Central memory CD8-positive, alpha-beta T cell (primary cell): ENCODE measurements around the gene ZNF93.
"Not testable (repeated sequence)": the region's sequence is repeated elsewhere in the genome, so short reads cannot be mapped to it uniquely, and the experiment has no call there.

Source experiments
- ATAC-seq: fragments of 150-1000 bp; cut with Tn5 transposase; replicated peaks from 2 replicates; pipeline ENCODE4 v1.10.0; 2022; ENCODE audit warnings: mild to moderate bottlenecking, moderate FRiP score, moderate number of reproducible peaks; ENCODE audit not compliant: poor library complexity, severe bottlenecking; ENCODE audit errors: extremely low read depth
- DNase-seq, 2 donors: peaks; one replicate each; pipeline ENCODE4 v3.0.0; 2021; ENCODE audit warnings: low spot score in 2 of 2
- H3K27ac Mint-ChIP-seq: one replicate; pipeline ENCODE4 v1.8.0; 2022; ENCODE audit warnings: low read depth, mild to moderate bottlenecking, moderate library complexity, mixed read lengths
- H3K27me3 Mint-ChIP-seq: one replicate; pipeline ENCODE4 v1.8.0; 2022; ENCODE audit warnings: mixed read lengths
- H3K36me3 Mint-ChIP-seq: one replicate; pipeline ENCODE4 v1.8.0; 2022; ENCODE audit warnings: mild to moderate bottlenecking, moderate library complexity, mixed read lengths; ENCODE audit not compliant: insufficient read depth
- H3K4me1 Mint-ChIP-seq: one replicate; pipeline ENCODE4 v1.8.0; 2022; ENCODE audit warnings: mixed read lengths
- H3K4me3 Mint-ChIP-seq: one replicate; pipeline ENCODE4 v1.8.0; 2022; ENCODE audit warnings: mild to moderate bottlenecking, moderate library complexity, mixed read lengths
- H3K9me3 Mint-ChIP-seq: one replicate; pipeline ENCODE4 v1.8.0; 2022; ENCODE audit warnings: mixed read lengths

ZNF93 gene

GRCh38 chr19:19946226-19946625, 45.5 kb downstream of the ZNF93 start:
- H3K4me1 Mint-ChIP-seq = no peaks in the 10 kb centered on the region

GRCh38 chr19:19948800-19949199, 48.1 kb downstream of the ZNF93 start:
- no peaks in the 10 kb centered on the region for H3K9me3 Mint-ChIP-seq
- H3K4me3 Mint-ChIP-seq = no peak overlapping the region
- H3K4me1 Mint-ChIP-seq = no peaks in the 10 kb centered on the region
- H3K36me3 Mint-ChIP-seq = no peaks in the 10 kb centered on the region
- H3K27me3 Mint-ChIP-seq = no peaks in the 10 kb centered on the region
- no peak for ATAC-seq
- no peak overlapping the region for H3K27ac Mint-ChIP-seq
- DNase-seq = no peak

More at GRCh38 chr19:19946226-19946625, 45.5 kb downstream of the ZNF93 start:
- no peak overlapping the region for H3K27ac Mint-ChIP-seq
- ATAC-seq (no peak), DNase-seq (no peak)
- no peaks in the 10 kb centered on the region for H3K27me3 Mint-ChIP-seq
- H3K36me3 Mint-ChIP-seq = no peaks in the 10 kb centered on the region
- H3K4me3 Mint-ChIP-seq = no peak overlapping the region
- H3K9me3 Mint-ChIP-seq = no peaks in the 10 kb centered on the region

- Mint-ChIP-seq H3K4me1 (peaks cover 8% of the 10 kb centered on the region), H3K36me3 (no peaks in the 10 kb centered on the region), H3K4me3 (no peak overlapping the region), H3K27ac (no peak overlapping the region), H3K9me3 (no peaks in the 10 kb centered on the region), H3K27me3 (no peaks in the 10 kb centered on the region)
- no peak for DNase-seq
- no peak for ATAC-seq
These were observed 54.5 kb downstream of the ZNF93 start for GRCh38 chr19:19955208-19955607.

GRCh38 chr19:19956434-19957075, 55.8 kb downstream of the ZNF93 start:
- Mint-ChIP-seq H3K4me1 (peaks cover 8% of the 10 kb centered on the region), H3K9me3 (no peaks in the 10 kb centered on the region), H3K27ac (no peak overlapping the region), H3K4me3 (no peak overlapping the region), H3K36me3 (no peaks in the 10 kb centered on the region), H3K27me3 (no peaks in the 10 kb centered on the region)
- DNase-seq (no peak), ATAC-seq (no peak)

GRCh38 chr19:19957766-19958165, 57.0 kb downstream of the ZNF93 start:
- H3K27me3 Mint-ChIP-seq, DNase-seq, H3K27ac Mint-ChIP-seq, H3K36me3 Mint-ChIP-seq, H3K4me3 Mint-ChIP-seq, ATAC-seq, H3K9me3 Mint-ChIP-seq, H3K4me1 Mint-ChIP-seq: not testable (repeated sequence)

GRCh38 chr19:19959151-19959799, 58.5 kb downstream of the ZNF93 start:
- not testable (repeated sequence) for H3K4me1 Mint-ChIP-seq, H3K9me3 Mint-ChIP-seq, H3K36me3 Mint-ChIP-seq, H3K27me3 Mint-ChIP-seq, ATAC-seq
- DNase-seq = peak; percentile 29 to 37
- Mint-ChIP-seq H3K4me3 (peak overlapping the region; percentile 12), H3K27ac (peak overlapping the region; percentile 58)

- Mint-ChIP-seq H3K36me3 (no peaks in the 10 kb centered on the region), H3K4me1 (no peaks in the 10 kb centered on the region), H3K9me3 (peaks cover 24% of the 10 kb centered on the region), H3K27me3 (no peaks in the 10 kb centered on the region), H3K27ac (no peak overlapping the region), H3K4me3 (no peak overlapping the region)
- DNase-seq = no peak
- no peak for ATAC-seq
These were observed 63.7 kb downstream of the ZNF93 start for GRCh38 chr19:19964416-19964815.

- not testable (repeated sequence) for H3K4me1 Mint-ChIP-seq, H3K36me3 Mint-ChIP-seq, H3K27ac Mint-ChIP-seq, H3K4me3 Mint-ChIP-seq, DNase-seq, ATAC-seq, H3K27me3 Mint-ChIP-seq
- H3K9me3 Mint-ChIP-seq = peaks cover 26% of the 10 kb centered on the region
These were observed 65.4 kb downstream of the ZNF93 start for GRCh38 chr19:19966126-19966525.

- Mint-ChIP-seq H3K9me3 (peaks cover 26% of the 10 kb centered on the region), H3K36me3 (no peaks in the 10 kb centered on the region), H3K4me3 (no peak overlapping the region), H3K4me1 (no peaks in the 10 kb centered on the region), H3K27me3 (no peaks in the 10 kb centered on the region), H3K27ac (no peak overlapping the region)
- ATAC-seq = no peak
- no peak for DNase-seq
These were observed 66.1 kb downstream of the ZNF93 start for GRCh38 chr19:19966862-19967261.
